IMR-90 (cell line): ENCODE data around the gene NUDT1. TPM values are rescaled to one million over a fixed set of nuclear protein-coding genes. Genes with fewer than 3 reads are reported as not detected.
A peak's percentile ranks its signal among the peaks of the same experiment; 100 is the strongest.

Experiments used
- ATAC-seq: fragments of 200-7000 bp; cut with Tn5 transposase; 2 replicates; pipeline ENCODE4 v1.9.1; 2020; ENCODE audit warnings: low read depth, mild to moderate bottlenecking, moderate library complexity
- BruUV-seq: library from RNA; stranded (reverse); fragments of 400-500 nt; replicated peaks from 2 replicates; lab custom pipeline; 2021; lab: Mats Ljungman, UMichigan
- CTCF ChIA-PET: fragments of 300-600 bp; formaldehyde crosslinking; extraction: SDS; loops from one replicate; lab custom pipeline; 2021; ENCODE audit warnings: antibody characterized with exemption; lab: Yijun Ruan, JAX
- POLR2A ChIA-PET: fragments of 300-600 bp; sonication (Branson Sonifier 250); formaldehyde crosslinking; loops from one replicate; lab custom pipeline; 2022; ENCODE audit warnings: antibody characterized with exemption; ENCODE audit not compliant: unreplicated experiment; lab: Charles Lee
- DNase-seq: peaks from one replicate; pipeline ENCODE4 v3.0.0; 2013
- H2AFZ ChIP-seq: replicated peaks from 2 replicates; pipeline ENCODE3; 2013; ENCODE audit warnings: low read length, mild to moderate bottlenecking; ENCODE audit not compliant: poor library complexity
- H2AK5ac ChIP-seq: 2 replicates; pipeline ENCODE4 v1.6.1; 2013; ENCODE audit warnings: low read depth, low read length, inconsistent platforms
- H2AK9ac ChIP-seq: replicated peaks from 2 replicates; pipeline ENCODE3; 2013; ENCODE audit warnings: mild to moderate bottlenecking, low read depth, low read length, moderate library complexity; ENCODE audit not compliant: poor library complexity
- H2BK120ac ChIP-seq: 2 replicates; pipeline ENCODE4 v1.6.1; 2013; ENCODE audit warnings: low read depth, low read length, inconsistent platforms
- H2BK15ac ChIP-seq: 3 replicates; pipeline ENCODE4 v1.6.1; 2013; ENCODE audit warnings: low read depth, low read length, inconsistent platforms
- H2BK20ac ChIP-seq: 2 replicates; pipeline ENCODE4 v1.6.1; 2013; ENCODE audit warnings: low read depth, mild to moderate bottlenecking, inconsistent platforms, low read length, moderate library complexity
- H2BK5ac ChIP-seq: 2 replicates; pipeline ENCODE4 v1.6.1; 2013; ENCODE audit warnings: mild to moderate bottlenecking, low read depth, low read length, inconsistent platforms; ENCODE audit not compliant: poor library complexity, severe bottlenecking
- H3K14ac ChIP-seq: replicated peaks from 2 replicates; pipeline ENCODE4 v1.6.1; 2013; ENCODE audit warnings: low read depth, low read length, inconsistent platforms
- H3K18ac ChIP-seq: 2 replicates; pipeline ENCODE4 v1.6.1; 2013; ENCODE audit warnings: low read depth, low read length, control low read depth
- H3K23ac ChIP-seq: 2 replicates; pipeline ENCODE4 v1.6.1; 2013; ENCODE audit warnings: low read depth, low read length, inconsistent platforms
- H3K27ac ChIP-seq: 2 replicates; pipeline ENCODE4 v1.5.1; 2013; ENCODE audit warnings: mild to moderate bottlenecking, control low read depth, low read length; ENCODE audit not compliant: insufficient read depth
- H3K27me3 ChIP-seq: 2 replicates; pipeline ENCODE4 v1.6.1; 2013; ENCODE audit warnings: low read length; ENCODE audit not compliant: control insufficient read depth, insufficient read depth
- H3K36me3 ChIP-seq: 2 replicates; pipeline ENCODE4 v1.6.1; 2013; ENCODE audit warnings: low read length, mixed read lengths; ENCODE audit not compliant: control insufficient read depth, insufficient read depth
- H3K4ac ChIP-seq: 2 replicates; pipeline ENCODE4 v1.6.1; 2013; ENCODE audit warnings: low read depth, low read length, inconsistent platforms
- H3K4me1 ChIP-seq: 2 replicates; pipeline ENCODE4 v1.6.1; 2013; ENCODE audit warnings: low read length, mixed read lengths; ENCODE audit not compliant: control insufficient read depth, insufficient read depth
- H3K4me2 ChIP-seq: 2 replicates; pipeline ENCODE4 v1.6.1; 2013; ENCODE audit warnings: low read depth, mild to moderate bottlenecking, control low read depth, low read length, moderate library complexity
- H3K4me3 ChIP-seq: 2 replicates; pipeline ENCODE4 v1.5.1; 2013; ENCODE audit warnings: low read depth, mild to moderate bottlenecking, control low read depth, low read length, moderate library complexity; ENCODE audit not compliant: insufficient read depth
- H3K56ac ChIP-seq: 2 replicates; pipeline ENCODE4 v1.6.1; 2013; ENCODE audit warnings: low read length, inconsistent platforms; ENCODE audit not compliant: insufficient read depth; ENCODE audit errors: extremely low read depth
- H3K79me1 ChIP-seq, 2 experiments: 2 replicates each; pipeline ENCODE4 v1.6.1; 2013; ENCODE audit warnings: low read length in 2 of 2, inconsistent platforms in 1 of 2, low read depth in 1 of 2
- H3K9ac ChIP-seq: 2 replicates; pipeline ENCODE4 v1.6.1; 2013; ENCODE audit warnings: low read depth, low read length, control low read depth
- H3K9me1 ChIP-seq: 2 replicates; pipeline ENCODE4 v1.6.1; 2013; ENCODE audit warnings: low read length, inconsistent platforms; ENCODE audit not compliant: insufficient read depth
- H3K9me3 ChIP-seq: 2 replicates; pipeline ENCODE4 v1.6.1; 2013; ENCODE audit warnings: low read length; ENCODE audit not compliant: control insufficient read depth, insufficient read depth
- H4K20me1 ChIP-seq: 2 replicates; pipeline ENCODE4 v1.6.1; 2013; ENCODE audit warnings: low read length, inconsistent platforms; ENCODE audit not compliant: insufficient read depth
- H4K5ac ChIP-seq: 2 replicates; pipeline ENCODE4 v1.6.1; 2013; ENCODE audit warnings: mild to moderate bottlenecking, low read depth, low read length, control low read depth
- H4K8ac ChIP-seq, 2 experiments: 2 replicates each; pipeline ENCODE4 v1.6.1; 2013; ENCODE audit warnings: low read depth in 2 of 2, low read length in 2 of 2, control low read depth in 1 of 2, inconsistent platforms in 1 of 2
- H4K91ac ChIP-seq: 2 replicates; pipeline ENCODE4 v1.6.1; 2013; ENCODE audit warnings: low read depth, low read length, inconsistent platforms; ENCODE audit not compliant: insufficient read depth
- CEBPB ChIP-seq: IDR thresholded peaks from 2 replicates; pipeline ENCODE4 v1.6.1; 2012; ENCODE audit warnings: low read depth, low read length, improper control_type of control experiment
- CHD1 ChIP-seq: IDR thresholded peaks from 2 replicates; pipeline ENCODE4 v1.6.1; 2012; ENCODE audit warnings: low read depth, low read length, improper control_type of control experiment
- FOS ChIP-seq: fragments of 150-350 bp; IDR thresholded peaks from 2 replicates; pipeline ENCODE4 v1.6.1; 2016; ENCODE audit warnings: low read depth, low read length
- MAFK ChIP-seq: IDR thresholded peaks from 2 replicates; pipeline ENCODE4 v1.6.1; 2012; ENCODE audit warnings: low read depth, low read length, improper control_type of control experiment
- MXI1 ChIP-seq: IDR thresholded peaks from 2 replicates; pipeline ENCODE4 v1.6.1; 2012; ENCODE audit warnings: low read depth, mild to moderate bottlenecking, low read length, moderate library complexity, borderline replicate concordance
- NFE2L2 ChIP-seq: fragments of 150-350 bp; IDR thresholded peaks from 2 replicates; pipeline ENCODE4 v1.6.1; 2016; ENCODE audit warnings: low read depth, mild to moderate bottlenecking, low read length
- POLR2A ChIP-seq: IDR thresholded peaks from 2 replicates; pipeline ENCODE4 v1.6.1; 2012; ENCODE audit warnings: mild to moderate bottlenecking, low read depth, low read length
- RAD21 ChIP-seq: IDR thresholded peaks from 2 replicates; pipeline ENCODE4 v1.6.1; 2012; ENCODE audit warnings: low read length, improper control_type of control experiment
- RCOR1 ChIP-seq: IDR thresholded peaks from 2 replicates; pipeline ENCODE4 v1.6.1; 2012; ENCODE audit warnings: mild to moderate bottlenecking, low read length, improper control_type of control experiment; ENCODE audit not compliant: insufficient replicate concordance
- RFX5 ChIP-seq: IDR thresholded peaks from 2 replicates; pipeline ENCODE4 v1.8.0; 2012; ENCODE audit warnings: low read depth, mild to moderate bottlenecking, low read length, moderate library complexity
- SMC3 ChIP-seq: fragments of 150-350 bp; IDR thresholded peaks from 2 replicates; pipeline ENCODE4 v1.6.1; 2016; ENCODE audit warnings: low read depth, mild to moderate bottlenecking, antibody characterized with exemption, low read length, moderate library complexity
- WGBS, 2 experiments: methylation state at CpG; one replicate each; pipeline versions ENCODE4 v1.1.5 to v1.1.7; 2013; ENCODE audit warnings: missing lambda C conversion rate in 2 of 2; ENCODE audit not compliant: insufficient read length in 1 of 2; ENCODE audit errors: extremely low coverage in 2 of 2; 5-methylcytosine and 5-hydroxymethylcytosine counted together
- dilution Hi-C: fragments of 300-500 bp; cut with HindIII; formaldehyde crosslinking; loops from one replicate; pipeline ENCODE4 v1.14.3; 2018; ENCODE audit warnings: low sequenced_read_pairs; ENCODE audit not compliant: unreplicated experiment
- in situ Hi-C: fragments of 300-500 bp; cut with MboI; formaldehyde crosslinking; loops from 3 replicates; pipeline ENCODE4 v1.14.3; 2019; ENCODE audit warnings: low sequenced_read_pairs, inconsistent platforms, mixed read lengths
- intact Hi-C: fragments of 100-400 bp; cut with micrococcal nuclease; formaldehyde crosslinking; loops from 2 replicates; pipeline ENCODE4 v1.10.0; 2022
- polyA plus RNA-seq, 3 experiments: library from polyadenylated mRNA; depleted of rRNA; stranded (reverse); fragments of >200 nt; gene quantifications; 2 replicates each; pipeline ENCODE4 v1.2.3, GENCODE V29; 2012; ENCODE audit warnings: low replicate concordance in 1 of 3
- total RNA-seq: library from RNA; depleted of rRNA; stranded (reverse); fragments of >200 nt; gene quantifications from 2 replicates; pipeline ENCODE4 v1.2.3, GENCODE V29; 2012
- TF ChIP-seq, protein P1 (sequence below): fragments of 150-350 bp; IDR thresholded peaks from 2 replicates; pipeline ENCODE4 v1.6.1; 2016; ENCODE audit warnings: low read depth, mild to moderate bottlenecking, low read length, moderate library complexity, borderline replicate concordance

NUDT1 gene
- total and polyA plus RNA-seq, 2 of the 4 experiments (the other 2 are of a cell fraction): 33.4 to 49.1 TPM

- DNase-seq (no peak), ATAC-seq (peak; percentile 64)
- H2BK15ac ChIP-seq: no peak overlapping the region
- 0% methylated on average over 20 of the region's 46 CpGs; no CpG with 5 or more reads in 1 of the 2 experiments for WGBS, 2 experiments
- H3K4me3 ChIP-seq: peak overlapping the region; percentile 70
- no peak overlapping the region for H3K56ac ChIP-seq
- H2BK120ac ChIP-seq: no peak overlapping the region
- H3K36me3 ChIP-seq: peaks cover 30% of the 10 kb centered on the region
- peaks cover 14 to 50% of the 10 kb centered on the region in 2 experiments for H3K79me1 ChIP-seq
- dilution Hi-C loops (no loop called here), intact Hi-C loops (no loop called here), in situ Hi-C loops (no loop called here)
- peaks cover 5% of the 10 kb centered on the region; the same call in 1 of the 2 replicates for H3K9me1 ChIP-seq
- H2BK20ac ChIP-seq: no peak overlapping the region
- peak overlapping the region; percentile 89 for H2AFZ ChIP-seq
- peak overlapping the region; percentile 8; the same call in 1 of the 2 replicates for H3K27ac ChIP-seq
- H4K8ac ChIP-seq: no peak overlapping the region
- no peaks in the 10 kb centered on the region; the same call in 1 of the 2 replicates for H4K20me1 ChIP-seq
- no peak overlapping the region for H2BK5ac ChIP-seq
- TF ChIP-seq RCOR1: no peak
- TF ChIP-seq, protein P1, sequence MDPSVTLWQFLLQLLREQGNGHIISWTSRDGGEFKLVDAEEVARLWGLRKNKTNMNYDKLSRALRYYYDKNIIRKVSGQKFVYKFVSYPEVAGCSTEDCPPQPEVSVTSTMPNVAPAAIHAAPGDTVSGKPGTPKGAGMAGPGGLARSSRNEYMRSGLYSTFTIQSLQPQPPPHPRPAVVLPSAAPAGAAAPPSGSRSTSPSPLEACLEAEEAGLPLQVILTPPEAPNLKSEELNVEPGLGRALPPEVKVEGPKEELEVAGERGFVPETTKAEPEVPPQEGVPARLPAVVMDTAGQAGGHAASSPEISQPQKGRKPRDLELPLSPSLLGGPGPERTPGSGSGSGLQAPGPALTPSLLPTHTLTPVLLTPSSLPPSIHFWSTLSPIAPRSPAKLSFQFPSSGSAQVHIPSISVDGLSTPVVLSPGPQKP: no peak
- no peak for TF ChIP-seq RAD21
- no peak for TF ChIP-seq MAFK
- no peak for TF ChIP-seq SMC3
- TF ChIP-seq CHD1: no peak
- TF ChIP-seq FOS: no peak
- TF ChIP-seq RFX5: no peak
- TF ChIP-seq POLR2A: no peak
- no peak for TF ChIP-seq CEBPB
- no peak for TF ChIP-seq MXI1
- no peak for TF ChIP-seq NFE2L2
- no TSS peak for BruUV-seq
- H3K27me3 ChIP-seq: no peaks in the 10 kb centered on the region
- H3K9ac ChIP-seq: peak overlapping the region; percentile 74
- no peaks in the 10 kb centered on the region for H3K9me3 ChIP-seq
- H3K4ac ChIP-seq: no peak overlapping the region
- no peak overlapping the region for H4K5ac ChIP-seq
- no peak overlapping the region for H3K18ac ChIP-seq
- no peak overlapping the region for H3K14ac ChIP-seq
- ChIA-PET CTCF (interaction anchor here (0.5 kb wide), 2 partner anchors 114 to 117 kb away, joined by 4 to 5 read pairs; no protein-coding TSS in a partner anchor), POLR2A (no interaction called here)
- H2AK9ac ChIP-seq: no peak overlapping the region
- no peak overlapping the region; the same call in 1 of the 2 replicates for H3K23ac ChIP-seq
- no peak overlapping the region for H4K91ac ChIP-seq
- peaks cover 3% of the 10 kb centered on the region for H3K4me1 ChIP-seq
- H3K4me2 ChIP-seq: peak overlapping the region; percentile 77
- no peak overlapping the region for H2AK5ac ChIP-seq
These were observed 9.8 kb upstream of the NUDT1 start for GRCh38 chr7:2231992-2232765.
